ENCODE results near the gene OR52I2.

The OR52I2 gene

GRCh38 chr11:4610258-4610935 lies 28.9 kb downstream of the OR52I2 start:
- DNase-seq: peak; percentile 22

DNA sequence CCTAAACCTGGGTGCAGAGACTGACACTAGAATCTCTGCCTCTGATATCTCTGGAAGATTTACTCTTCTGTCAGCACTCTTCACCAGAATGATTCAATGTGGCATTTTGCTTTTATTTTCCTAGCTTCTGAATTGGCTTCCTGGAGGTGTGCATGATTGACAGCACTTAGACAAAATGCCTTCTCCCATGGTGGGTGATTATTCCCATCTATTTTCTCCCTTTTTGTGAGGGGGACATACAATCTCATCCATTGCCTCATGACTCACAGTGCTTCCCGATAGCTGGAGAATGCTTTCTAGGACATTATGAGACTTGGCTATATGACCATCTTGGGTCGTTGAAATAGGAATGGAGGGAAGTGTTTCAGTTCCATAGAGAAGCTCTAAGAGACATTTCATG lies 30.4 kb downstream of the OR52I2 start:
- no peak for DNase-seq

GRCh38 chr11:4615856-4616444 lies 34.4 kb downstream of the OR52I2 start:
- DNase-seq: no peak

DNA sequence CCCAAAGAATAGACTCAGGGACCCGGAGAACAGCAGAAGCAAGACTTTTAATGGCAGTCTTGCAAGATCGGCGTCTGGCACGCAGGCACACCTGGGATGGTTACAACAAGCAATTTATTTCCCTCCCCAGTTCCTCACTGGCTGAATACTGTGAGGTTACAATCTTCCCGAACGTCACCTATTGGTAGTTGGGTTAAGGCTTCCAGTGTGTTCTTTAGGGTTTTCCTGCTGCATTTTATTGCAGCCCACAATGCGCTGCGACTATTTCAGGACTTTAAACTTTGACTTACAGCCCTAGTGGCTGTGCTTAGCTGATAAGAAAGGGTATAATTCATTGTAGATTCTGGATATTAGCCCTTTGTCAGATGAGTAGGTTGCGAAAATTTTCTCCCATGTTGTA lies 38.0 kb downstream of the OR52I2 start:
- no peak for DNase-seq

DNA sequence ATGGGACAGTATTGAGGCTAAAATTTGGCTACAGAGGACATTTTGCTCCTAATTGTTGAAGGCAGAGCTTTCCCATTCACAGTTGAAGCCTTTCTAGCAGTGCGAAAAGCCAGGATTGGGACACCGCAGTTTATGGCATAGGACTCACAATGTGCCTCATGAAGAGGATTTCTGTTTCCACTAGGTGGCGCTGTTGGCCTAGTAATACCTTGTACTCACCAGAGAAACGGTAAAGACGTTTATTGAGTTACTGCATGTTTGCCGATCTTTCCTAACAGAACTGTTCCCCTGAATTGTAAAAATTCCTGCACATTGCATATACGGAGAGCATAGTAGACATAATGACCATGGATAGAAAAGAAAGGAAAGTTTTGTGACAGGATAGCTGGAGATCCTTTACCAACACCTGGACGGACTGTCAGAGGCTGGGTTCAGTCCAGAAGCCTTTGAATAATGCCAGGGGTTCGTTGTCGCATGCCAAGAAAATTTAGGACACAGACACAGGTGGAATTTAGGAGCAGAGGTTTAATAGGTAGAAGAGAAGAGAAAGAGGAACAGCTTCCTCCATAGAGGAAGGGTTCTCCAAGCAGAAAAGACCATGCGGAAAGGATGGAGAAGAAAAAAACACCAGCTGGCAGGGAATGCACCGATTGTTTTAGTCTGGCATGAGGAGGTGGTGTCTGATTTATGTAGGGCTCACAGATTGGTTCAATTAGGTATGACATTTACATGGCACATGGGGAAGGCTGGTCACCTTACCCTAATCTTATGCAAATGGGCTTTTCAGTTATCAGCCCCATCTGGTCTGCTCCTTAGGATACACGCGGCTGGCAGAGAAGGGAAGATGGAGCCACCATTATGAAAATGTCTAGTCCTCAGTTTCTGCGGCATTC lies 44.9 kb downstream of the OR52I2 start:
- DNase-seq: peak; percentile 67

GRCh38 chr11:4636136-4636535 lies 54.6 kb downstream of the OR52I2 start:
- DNase-seq: no peak

- DNase-seq: peak; percentile 77
These were observed 55.6 kb downstream of the OR52I2 start, which contains the start of gene OR51D1 for GRCh38 chr11:4636962-4637661. OR51D1 (plus strand) TSS chr11:4637477; CDS start chr11:4639791, 2,314 bp downstream.

DNA sequence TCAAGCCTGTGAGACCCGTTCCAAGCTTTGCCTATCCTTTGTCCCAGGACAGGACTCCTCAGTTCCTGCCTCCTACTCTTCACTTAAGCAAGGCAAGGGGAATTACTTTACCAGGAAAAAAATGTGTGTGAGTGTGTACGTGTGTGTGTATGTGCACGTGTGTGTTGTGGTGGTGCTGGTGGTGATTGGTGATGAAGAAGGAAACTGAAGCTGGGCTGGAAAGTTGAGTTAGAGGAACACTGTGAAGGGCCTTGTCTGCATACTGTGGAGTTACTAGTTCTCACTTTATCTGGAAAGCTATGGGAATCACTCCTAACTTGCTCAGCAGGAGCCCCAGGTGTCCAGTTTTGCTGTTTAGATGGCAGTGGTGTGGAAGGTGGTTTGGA lies 56.1 kb downstream of the OR52I2 start:
- no peak for DNase-seq

- DNase-seq: no peak
These were observed 58.4 kb downstream of the OR52I2 start for GRCh38 chr11:4639931-4640330.

DNA sequence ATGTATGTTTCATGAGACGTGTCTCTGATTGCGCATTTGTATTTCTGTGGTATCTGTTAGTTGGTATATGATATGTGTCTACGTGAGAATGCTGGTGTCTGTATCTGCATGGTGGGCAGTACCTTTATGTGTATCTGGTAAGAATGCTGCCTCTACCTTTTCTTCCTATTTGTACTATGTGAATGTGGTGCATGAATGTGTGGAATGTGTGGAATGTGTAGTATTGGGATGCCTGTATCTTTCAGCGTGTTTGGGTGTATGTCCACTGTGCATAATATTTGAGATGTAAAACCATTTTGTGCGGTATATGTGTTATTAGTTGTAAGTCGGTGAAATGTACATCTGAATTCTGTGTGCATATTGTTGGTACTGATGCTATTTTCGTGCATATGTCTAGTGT lies 60.0 kb downstream of the OR52I2 start:
- no peak for DNase-seq

GRCh38 chr11:4642043-4642442 lies 60.5 kb downstream of the OR52I2 start:
- no peak for DNase-seq
